HG02981 (cell line): ENCODE data around the gene TAS1R1.

Experiments
- ATAC-seq: cut with Tn5 transposase; IDR thresholded peaks from one replicate; pipeline ENCODE4 v1.9.1; 2021; ENCODE audit warnings: mild to moderate bottlenecking, moderate library complexity; ENCODE audit not compliant: unreplicated experiment

TAS1R1 gene

GRCh38 chr1:6570100-6570499 lies 15.0 kb downstream of the TAS1R1 start:
- no peak for ATAC-seq

GRCh38 chr1:6570987-6571386 lies 15.9 kb downstream of the TAS1R1 start:
- no peak for ATAC-seq

GRCh38 chr1:6572653-6573383 lies 17.7 kb downstream of the TAS1R1 start:
- no peak for ATAC-seq

GRCh38 chr1:6574025-6574620 lies 19.0 kb downstream of the TAS1R1 start:
- ATAC-seq: no peak

- no peak for ATAC-seq
Measured at GRCh38 chr1:6574818-6575217, 19.7 kb downstream of the TAS1R1 start.

GRCh38 chr1:6577831-6578525 lies 22.9 kb downstream of the TAS1R1 start:
- ATAC-seq: no peak

GRCh38 chr1:6578624-6579373 lies 23.7 kb downstream of the TAS1R1 start:
- ATAC-seq: no peak

GRCh38 chr1:6579374-6580118 lies 24.4 kb downstream of the TAS1R1 start, which contains the start of gene ZBTB48:
TSS of gene ZBTB48 (plus strand) at chr1:6579994. CDS start at chr1:6580610, 616 bp downstream.
- ATAC-seq: peak; percentile 96

- peak; percentile 21 for ATAC-seq
Measured at GRCh38 chr1:6580119-6580592, 25.0 kb downstream of the TAS1R1 start.

- ATAC-seq: no peak
Measured at GRCh38 chr1:6580593-6581409, 25.7 kb downstream of the TAS1R1 start.

GRCh38 chr1:6581561-6582305 lies 26.6 kb downstream of the TAS1R1 start:
- no peak for ATAC-seq

- no peak for ATAC-seq
Measured at GRCh38 chr1:6582370-6582769, 27.3 kb downstream of the TAS1R1 start.

- ATAC-seq: no peak
Measured at GRCh38 chr1:6584126-6585080, 29.3 kb downstream of the TAS1R1 start.

GRCh38 chr1:6585081-6585722 lies 30.1 kb downstream of the TAS1R1 start:
- ATAC-seq: no peak

- no peak for ATAC-seq
Measured at GRCh38 chr1:6585841-6586240, 30.7 kb downstream of the TAS1R1 start.

- ATAC-seq: no peak
Measured at GRCh38 chr1:6586404-6586816, 31.3 kb downstream of the TAS1R1 start.
